NCI-H460 (cell line): ENCODE results near the gene ADGRE3. TPM values are rescaled to one million over a fixed set of nuclear protein-coding genes. Genes with fewer than 3 reads are reported as not detected.
"Not testable (repeated sequence)": the region's sequence is repeated elsewhere in the genome, so short reads cannot be mapped to it uniquely, and the experiment has no call there.

ENCODE experiments used
- DNase-seq: peaks from one replicate; pipeline ENCODE4 v3.0.0-alpha.2; 2016; ENCODE audit warnings: low read depth; ENCODE audit errors: extremely low read depth
- total RNA-seq: library from RNA; depleted of rRNA; stranded (reverse); fragments of >200 nt; shearing (Covaris generic); gene quantifications from 2 replicates; pipeline ENCODE4 v1.2.3, GENCODE V29; 2014

ADGRE3 gene
- total RNA-seq, 1 experiment from 2014 or later, result not detected

GRCh38 chr19:14672188-14672872, 2.3 kb downstream of the ADGRE3 start:
- no peak for DNase-seq

GRCh38 chr19:14670408-14670807, 4.2 kb downstream of the ADGRE3 start:
- no peak for DNase-seq

GRCh38 chr19:14669940-14670339, 4.7 kb downstream of the ADGRE3 start:
- no peak for DNase-seq

GRCh38 chr19:14661372-14661924, 13.2 kb downstream of the ADGRE3 start:
- no peak for DNase-seq

- no peak for DNase-seq
Measured at GRCh38 chr19:14659874-14660489, 14.7 kb downstream of the ADGRE3 start.

GRCh38 chr19:14655726-14656125, 18.9 kb downstream of the ADGRE3 start:
- DNase-seq, result no peak

GRCh38 chr19:14654786-14655560, 19.7 kb downstream of the ADGRE3 start:
- DNase-seq, result no peak

GRCh38 chr19:14650161-14650560, 24.5 kb downstream of the ADGRE3 start:
- no peak for DNase-seq

- DNase-seq, result no peak
Measured at GRCh38 chr19:14649020-14649419, 25.6 kb downstream of the ADGRE3 start.

- no peak for DNase-seq
Measured at GRCh38 chr19:14648506-14648905, 26.1 kb downstream of the ADGRE3 start.

GRCh38 chr19:14639536-14640277, 34.9 kb downstream of the ADGRE3 start:
- DNase-seq, result no peak

- peak; percentile 5 for DNase-seq
Measured at GRCh38 chr19:14632286-14632685, 42.4 kb downstream of the ADGRE3 start.

GRCh38 chr19:14629557-14629956, 45.1 kb downstream of the ADGRE3 start:
- no peak for DNase-seq

- DNase-seq, result not testable (repeated sequence)
Measured at GRCh38 chr19:14624491-14624890, 50.2 kb downstream of the ADGRE3 start.

GRCh38 chr19:14619404-14619803, 55.2 kb downstream of the ADGRE3 start:
- DNase-seq, result no peak

- DNase-seq, result no peak
Measured at GRCh38 chr19:14616407-14616806, 58.2 kb downstream of the ADGRE3 start.

GRCh38 chr19:14615623-14616022, 59.0 kb downstream of the ADGRE3 start:
- DNase-seq, result no peak

GRCh38 chr19:14614099-14614412, 60.6 kb downstream of the ADGRE3 start:
- no peak for DNase-seq

- not testable (repeated sequence) for DNase-seq
Measured at GRCh38 chr19:14613399-14614098, 61.1 kb downstream of the ADGRE3 start.

- DNase-seq, result no peak
Measured at GRCh38 chr19:14612657-14613056, 62.0 kb downstream of the ADGRE3 start.
